Activated CD8-positive, alpha-beta T cell treated with anti-CD3 and anti-CD28 coated beads for 36 hours (primary cell): ENCODE measurements around the gene OTOP3. TPM values are rescaled to one million over a fixed set of nuclear protein-coding genes. Genes with fewer than 3 reads are reported as not detected.

Source experiments
- ATAC-seq: fragments of 200-7000 bp; cut with Tn5 transposase; one replicate; pipeline ENCODE4 v1.10.0; 2021; ENCODE audit warnings: mild to moderate bottlenecking, moderate library complexity
- CTCF ChIA-PET: fragments of 350-600 bp; sonication (Branson Sonifier 250); formaldehyde crosslinking; loops from one replicate; lab custom pipeline; 2021; ENCODE audit warnings: antibody characterized with exemption; lab: Charles Lee
- POLR2A ChIA-PET: fragments of 350-600 bp; sonication (Branson Sonifier 250); formaldehyde crosslinking; loops from one replicate; lab custom pipeline; 2021; ENCODE audit warnings: antibody characterized with exemption; lab: Charles Lee
- DNase-seq: peaks from one replicate; pipeline ENCODE4 v3.0.0-alpha.2; 2020
- H3K27ac Mint-ChIP-seq: one replicate; pipeline ENCODE4 v1.8.0; 2021; ENCODE audit warnings: mild to moderate bottlenecking, mixed read lengths
- H3K27me3 Mint-ChIP-seq: one replicate; pipeline ENCODE4 v1.8.0; 2021; ENCODE audit warnings: mixed read lengths
- H3K36me3 Mint-ChIP-seq: one replicate; pipeline ENCODE4 v1.8.0; 2021; ENCODE audit warnings: low read depth, mixed read lengths
- H3K4me1 Mint-ChIP-seq: one replicate; pipeline ENCODE4 v1.8.0; 2021; ENCODE audit warnings: low read depth, mixed read lengths
- H3K4me3 Mint-ChIP-seq: one replicate; pipeline ENCODE4 v1.8.0; 2021; ENCODE audit warnings: mild to moderate bottlenecking, moderate library complexity, mixed read lengths
- H3K9me3 Mint-ChIP-seq: one replicate; pipeline ENCODE4 v1.8.0; 2021; ENCODE audit warnings: mixed read lengths
- intact Hi-C: fragments of 100-400 bp; cut with micrococcal nuclease; formaldehyde crosslinking; loops from one replicate; pipeline ENCODE4 v1.10.0; 2022
- total RNA-seq, 2 experiments: library from RNA; stranded (reverse); gene quantifications; one replicate each; pipeline ENCODE4 v1.2.3, GENCODE V29; 2021
- TF ChIP-seq, protein P1 (sequence below): fragments of 200-600 bp; IDR thresholded peaks from one replicate; pipeline ENCODE4 v1.8.0; 2022; ENCODE audit warnings: antibody characterized with exemption, mild to moderate bottlenecking

The OTOP3 gene
- total RNA-seq, 2 experiments from 2014 or later, result not detected

DNA sequence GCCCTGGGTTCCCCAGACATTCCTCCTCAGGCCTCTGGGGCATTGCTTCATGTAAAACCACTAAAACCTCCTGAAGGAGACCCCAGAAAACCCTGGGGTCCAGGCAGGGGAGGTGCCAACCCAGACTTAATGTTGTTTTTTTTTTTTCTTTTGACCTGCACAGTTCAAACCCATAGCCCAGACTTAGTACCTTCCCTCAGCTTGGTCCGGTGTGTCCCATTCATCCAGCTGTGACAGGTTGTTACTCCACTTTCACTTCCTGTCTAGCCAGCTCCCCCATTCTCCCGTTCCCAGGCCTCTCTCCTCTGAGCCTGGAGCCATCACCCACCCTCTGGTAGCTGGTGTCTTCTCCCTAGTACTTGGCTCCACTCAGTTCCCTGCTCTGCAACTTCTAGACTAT is 56.5 kb downstream of the OTOP3 start:
- no peak overlapping the region for H3K27ac Mint-ChIP-seq
- H3K4me1 Mint-ChIP-seq, result peaks cover 1% of the 10 kb centered on the region
- ChIA-PET POLR2A (interaction anchor here (1.0 to 1.8 kb wide), 4 partner anchors 9 to 20 kb away, joined by 3 to 5 read pairs (median 4); partner anchors contain the start of gene MRPL58), CTCF (interaction anchor here (1.1 to 7.5 kb wide), 2 partner anchors 20 to 30 kb away, joined by 3 to 39 read pairs; partner anchors contain the start of gene MRPL58)
- ATAC-seq (no peak), DNase-seq (no peak)
- intact Hi-C loops, result no loop called here
- no peaks in the 10 kb centered on the region for H3K36me3 Mint-ChIP-seq
- no peaks in the 10 kb centered on the region for H3K9me3 Mint-ChIP-seq
- H3K27me3 Mint-ChIP-seq, result peaks cover 9% of the 10 kb centered on the region
- no peak overlapping the region for H3K4me3 Mint-ChIP-seq
- TF ChIP-seq, protein P1, sequence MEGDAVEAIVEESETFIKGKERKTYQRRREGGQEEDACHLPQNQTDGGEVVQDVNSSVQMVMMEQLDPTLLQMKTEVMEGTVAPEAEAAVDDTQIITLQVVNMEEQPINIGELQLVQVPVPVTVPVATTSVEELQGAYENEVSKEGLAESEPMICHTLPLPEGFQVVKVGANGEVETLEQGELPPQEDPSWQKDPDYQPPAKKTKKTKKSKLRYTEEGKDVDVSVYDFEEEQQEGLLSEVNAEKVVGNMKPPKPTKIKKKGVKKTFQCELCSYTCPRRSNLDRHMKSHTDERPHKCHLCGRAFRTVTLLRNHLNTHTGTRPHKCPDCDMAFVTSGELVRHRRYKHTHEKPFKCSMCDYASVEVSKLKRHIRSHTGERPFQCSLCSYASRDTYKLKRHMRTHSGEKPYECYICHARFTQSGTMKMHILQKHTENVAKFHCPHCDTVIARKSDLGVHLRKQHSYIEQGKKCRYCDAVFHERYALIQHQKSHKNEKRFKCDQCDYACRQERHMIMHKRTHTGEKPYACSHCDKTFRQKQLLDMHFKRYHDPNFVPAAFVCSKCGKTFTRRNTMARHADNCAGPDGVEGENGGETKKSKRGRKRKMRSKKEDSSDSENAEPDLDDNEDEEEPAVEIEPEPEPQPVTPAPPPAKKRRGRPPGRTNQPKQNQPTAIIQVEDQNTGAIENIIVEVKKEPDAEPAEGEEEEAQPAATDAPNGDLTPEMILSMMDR, result no peak

DNA sequence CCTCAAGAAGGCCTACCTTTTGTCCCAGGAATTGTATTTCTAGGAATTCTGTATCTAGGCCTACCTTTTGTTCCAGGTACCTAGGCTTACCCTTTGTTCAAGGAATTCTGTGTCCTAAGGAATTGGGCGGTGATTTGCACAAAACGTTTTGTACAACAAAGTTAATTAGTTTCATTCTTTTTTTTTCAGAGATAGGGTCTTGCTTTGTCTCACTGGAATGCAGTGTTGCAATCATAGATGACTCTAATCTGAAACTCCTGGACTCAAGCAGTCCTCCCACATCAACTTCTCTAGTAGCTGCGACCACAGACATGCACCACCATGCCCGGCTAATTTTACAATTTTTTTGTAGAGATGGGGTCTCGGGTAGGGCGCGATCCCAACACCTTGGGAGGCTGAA is 58.7 kb downstream of the OTOP3 start:
- intact Hi-C loops, result no loop called here
- Mint-ChIP-seq H3K36me3 (no peaks in the 10 kb centered on the region), H3K4me3 (no peak overlapping the region), H3K27me3 (no peaks in the 10 kb centered on the region), H3K27ac (no peak overlapping the region), H3K9me3 (no peaks in the 10 kb centered on the region), H3K4me1 (peaks cover 2% of the 10 kb centered on the region)
- no peak for ATAC-seq
- POLR2A ChIA-PET, result interaction anchor here (3.2 kb wide), 1 partner anchor 18 kb away, joined by 10 read pairs; the partner anchor contains the start of gene MRPL58
- TF ChIP-seq, protein P1, result no peak
- DNase-seq, result no peak
- CTCF ChIA-PET, result interaction anchor here (1.3 to 3.1 kb wide), 3 partner anchors 10 to 33 kb away, joined by 3 to 16 read pairs (median 7); partner anchors contain the start of gene MRPL58

DNA sequence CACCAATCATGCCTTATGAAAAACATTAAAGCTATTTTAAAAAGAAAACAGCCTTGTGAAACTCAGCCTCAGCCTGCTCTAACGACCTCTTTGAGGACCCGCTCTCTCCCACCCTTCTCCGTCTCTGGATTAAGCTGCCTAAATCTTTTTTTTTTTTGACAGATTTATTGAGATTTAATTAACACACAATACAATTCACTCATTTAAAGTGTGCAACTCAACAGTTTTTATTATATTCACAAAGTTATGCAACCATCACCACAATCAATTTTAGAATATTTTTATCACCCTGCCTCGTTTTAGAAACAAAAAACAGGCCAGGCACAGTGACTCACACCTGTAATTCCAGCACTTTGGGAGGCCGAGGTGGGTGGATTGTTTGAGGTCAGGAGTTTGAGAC is 60.1 kb downstream of the OTOP3 start:
- DNase-seq, result no peak
- H3K27ac Mint-ChIP-seq, result no peak overlapping the region
- H3K36me3 Mint-ChIP-seq, result no peaks in the 10 kb centered on the region
- H3K4me1 Mint-ChIP-seq, result peaks cover 2% of the 10 kb centered on the region
- no peaks in the 10 kb centered on the region for H3K27me3 Mint-ChIP-seq
- POLR2A ChIA-PET, result interaction anchor here (3.2 kb wide), 1 partner anchor 17 kb away, joined by 10 read pairs; the partner anchor contains the start of gene MRPL58
- ATAC-seq, result no peak
- CTCF ChIA-PET, result interaction anchor here (1.3 to 3.1 kb wide), 3 partner anchors 8 to 35 kb away, joined by 3 to 16 read pairs (median 7); partner anchors contain the start of gene MRPL58
- TF ChIP-seq, protein P1, result no peak
- intact Hi-C loops, result no loop called here
- H3K9me3 Mint-ChIP-seq, result no peaks in the 10 kb centered on the region
- no peak overlapping the region for H3K4me3 Mint-ChIP-seq

DNA sequence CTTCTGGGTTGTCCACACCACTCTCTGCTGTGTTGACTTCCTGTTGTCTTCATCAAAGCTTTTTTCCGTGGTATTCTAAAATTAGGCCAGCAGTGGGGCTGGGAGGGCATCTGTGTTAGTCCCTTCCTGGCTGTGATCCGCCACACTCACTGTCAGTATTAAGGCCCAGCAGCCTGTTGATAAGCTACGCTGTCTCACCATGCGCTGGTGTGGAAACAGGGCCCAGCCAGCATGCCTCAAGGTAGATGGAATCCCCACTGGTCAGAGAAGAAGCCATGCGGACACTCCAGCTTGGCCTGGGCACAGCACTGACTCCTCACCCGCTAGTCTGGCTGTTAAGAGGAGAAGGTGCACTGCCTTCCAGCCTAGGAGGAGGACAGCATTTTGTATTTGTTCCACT is 63.1 kb downstream of the OTOP3 start:
- no peak overlapping the region for H3K27ac Mint-ChIP-seq
- no peak overlapping the region for H3K4me3 Mint-ChIP-seq
- DNase-seq (no peak), ATAC-seq (no peak)
- H3K27me3 Mint-ChIP-seq, result no peaks in the 10 kb centered on the region
- CTCF ChIA-PET, result interaction anchor here (1.3 to 3.4 kb wide), 5 partner anchors 14 to 115 kb away, joined by 3 to 14 read pairs (median 3); partner anchors contain the start of gene MRPL58
- H3K4me1 Mint-ChIP-seq, result peaks cover 7% of the 10 kb centered on the region
- H3K9me3 Mint-ChIP-seq, result no peaks in the 10 kb centered on the region
- no peaks in the 10 kb centered on the region for H3K36me3 Mint-ChIP-seq
- intact Hi-C loops, result no loop called here
- POLR2A ChIA-PET, result interaction anchor here (2.2 kb wide), 1 partner anchor 13 kb away, joined by 10 read pairs; the partner anchor contains the start of gene MRPL58
- TF ChIP-seq, protein P1, result no peak

DNA sequence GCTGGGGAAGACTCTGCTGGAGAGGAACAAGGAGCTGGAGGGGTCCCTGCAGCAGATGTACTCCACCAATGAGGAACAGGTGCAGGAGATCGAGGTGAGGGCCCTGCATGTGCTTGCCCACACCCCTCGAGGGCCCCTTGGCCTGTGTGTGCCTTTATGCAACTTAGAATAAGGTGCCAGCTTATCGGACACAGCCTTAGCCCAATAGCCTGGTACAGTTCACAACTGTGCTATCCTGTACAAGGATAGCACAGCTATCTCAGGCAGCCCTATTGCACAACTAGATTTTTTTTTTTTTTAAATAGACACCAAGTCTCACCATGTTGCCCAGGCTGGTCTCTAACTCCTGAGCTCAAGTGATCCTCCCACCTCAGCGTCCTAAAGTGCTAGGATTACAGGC is 63.8 kb downstream of the OTOP3 start:
- ATAC-seq (no peak), DNase-seq (no peak)
- Mint-ChIP-seq H3K4me3 (no peak overlapping the region), H3K27ac (no peak overlapping the region), H3K36me3 (no peaks in the 10 kb centered on the region), H3K4me1 (peaks cover 7% of the 10 kb centered on the region), H3K27me3 (no peaks in the 10 kb centered on the region), H3K9me3 (no peaks in the 10 kb centered on the region)
- TF ChIP-seq, protein P1, result no peak
- intact Hi-C loops, result no loop called here
- CTCF ChIA-PET, result interaction anchor here (1.0 to 3.4 kb wide), 6 partner anchors 12 to 114 kb away, joined by 3 to 14 read pairs (median 3); partner anchors contain the start of genes CDR2L and MRPL58
- POLR2A ChIA-PET, result interaction anchor here (2.2 kb wide), 1 partner anchor 12 kb away, joined by 10 read pairs; the partner anchor contains the start of gene MRPL58
